Measurements from ENCODE around the gene PSTPIP2.

DNA sequence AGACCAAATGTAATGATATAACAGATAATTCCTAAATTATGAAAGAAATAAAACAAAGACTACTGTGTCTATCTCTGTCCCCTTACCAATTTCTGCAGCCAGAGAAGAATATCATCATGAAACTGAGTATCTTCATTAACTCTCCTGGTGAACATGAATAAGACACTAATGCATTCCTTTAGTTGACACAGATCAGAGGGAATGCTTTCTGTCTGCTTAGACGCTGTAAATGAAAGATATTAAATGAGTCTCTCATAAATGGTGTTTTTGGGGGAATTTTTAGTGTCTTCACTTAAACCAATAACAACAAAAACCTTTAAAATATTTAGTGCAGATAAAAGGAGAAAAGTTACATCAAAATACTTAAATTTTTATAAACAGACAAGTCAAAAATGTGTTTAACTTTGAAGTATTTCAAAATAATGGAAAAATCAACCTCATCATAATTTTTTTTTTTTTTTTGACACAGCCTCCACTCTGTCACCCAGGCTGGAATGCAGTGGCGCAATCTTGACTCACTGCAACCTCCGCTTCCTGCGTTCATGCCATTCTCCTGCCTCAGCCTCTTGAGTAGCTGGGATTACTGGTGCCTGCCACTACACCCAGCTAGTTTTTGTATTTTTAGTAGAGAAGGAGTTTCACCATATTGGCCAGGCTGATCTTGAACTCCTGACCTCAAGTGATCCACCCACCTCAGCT, 120.9 kb downstream of the PSTPIP2 start:
- TF ChIP-seq CTCF (IDR thresholded peaks at IDR 0.05) (no peak), POLR2A (IDR thresholded peaks at IDR 0.05) (no peak)

Measured in uterus (tissue), 2 donors.